ENCODE data around the gene ICA1.
"Not testable (repeated sequence)": the region's sequence is repeated elsewhere in the genome, so short reads cannot be mapped to it uniquely, and the experiment has no call there.

The ICA1 gene

GRCh38 chr7:8261711-8262695, at the start of gene ICA1:
Gene ICA1 (minus strand): TSS chr7:8262167. CDS start chr7:8235926, 26,241 bp downstream.
- CTCF ChIA-PET, result interaction anchor here (1.7 kb wide), 1 partner anchor 34 kb away, joined by 6 read pairs; no protein-coding TSS in a partner anchor
- POLR2A ChIA-PET, result no interaction called here
- DNase-seq (ENCODE audit: low read depth, low spot score), result no peak
- peak within 1 kb of the TSS; percentile 50 for H3K4me3 ChIP-seq (ENCODE audit: low read depth, low read length)
- TF ChIP-seq CTCF (IDR thresholded peaks at IDR 0.05; ENCODE audit: insufficient read depth, low read length, missing control alignments), result no peak

- POLR2A ChIA-PET, result no interaction called here
These were observed 48.9 kb upstream of the ICA1 start for GRCh38 chr7:8310876-8311275.

GRCh38 chr7:8305625-8306388, 43.8 kb upstream of the ICA1 start:
- no peak for TF ChIP-seq CTCF (IDR thresholded peaks at IDR 0.05; ENCODE audit: insufficient read depth, low read length, missing control alignments)
- no peak for DNase-seq (ENCODE audit: low read depth, low spot score)
- no peak overlapping the region for H3K4me3 ChIP-seq (ENCODE audit: low read depth, low read length)
- ChIA-PET CTCF (no interaction called here), POLR2A (no interaction called here)

More at GRCh38 chr7:8310876-8311275, 48.9 kb upstream of the ICA1 start:
- CTCF ChIA-PET, result interaction anchor here (0.6 kb wide), 1 partner anchor 55 kb away, joined by 3 read pairs; no protein-coding TSS in a partner anchor
- DNase-seq (ENCODE audit: low read depth, low spot score), result no peak
- TF ChIP-seq CTCF (IDR thresholded peaks at IDR 0.05; ENCODE audit: insufficient read depth, low read length, missing control alignments), result no peak
- H3K4me3 ChIP-seq (ENCODE audit: low read depth, low read length), result no peak overlapping the region

GRCh38 chr7:8305104-8305503, 43.1 kb upstream of the ICA1 start:
- TF ChIP-seq CTCF (IDR thresholded peaks at IDR 0.05; ENCODE audit: insufficient read depth, low read length, missing control alignments), result no peak
- H3K4me3 ChIP-seq (ENCODE audit: low read depth, low read length), result no peak overlapping the region
- ChIA-PET CTCF (interaction anchor here (0.6 kb wide), 1 partner anchor 9 kb away, joined by 3 read pairs; no protein-coding TSS in a partner anchor), POLR2A (no interaction called here)
- DNase-seq (ENCODE audit: low read depth, low spot score), result no peak

GRCh38 chr7:8303904-8304528, 42.0 kb upstream of the ICA1 start:
- ChIA-PET CTCF (no interaction called here), POLR2A (no interaction called here)
- no peak overlapping the region for H3K4me3 ChIP-seq (ENCODE audit: low read depth, low read length)
- DNase-seq (ENCODE audit: low read depth, low spot score), result no peak
- no peak for TF ChIP-seq CTCF (IDR thresholded peaks at IDR 0.05; ENCODE audit: insufficient read depth, low read length, missing control alignments)

- H3K4me3 ChIP-seq (ENCODE audit: low read depth, low read length); DNase-seq (ENCODE audit: low read depth, low spot score); POLR2A ChIA-PET: not testable (repeated sequence)
- CTCF ChIA-PET, result interaction anchor here (0.8 to 1.8 kb wide), 3 partner anchors 29 to 702 kb away, joined by 3 to 10 read pairs (median 6); no protein-coding TSS in a partner anchor
These were observed 35.1 kb upstream of the ICA1 start for GRCh38 chr7:8297023-8297422.
